A375 (cell line): ENCODE data around the gene ABHD4. TPM values are rescaled to one million over a fixed set of nuclear protein-coding genes. Genes with fewer than 3 reads are reported as not detected.

Source experiments
- total RNA-seq: library from RNA; depleted of rRNA; stranded (reverse); fragments of >200 nt; shearing (Covaris generic); gene quantifications from 2 replicates; pipeline ENCODE4 v1.2.3, GENCODE V29; 2014; rRNA removed

Gene ABHD4, protein sequence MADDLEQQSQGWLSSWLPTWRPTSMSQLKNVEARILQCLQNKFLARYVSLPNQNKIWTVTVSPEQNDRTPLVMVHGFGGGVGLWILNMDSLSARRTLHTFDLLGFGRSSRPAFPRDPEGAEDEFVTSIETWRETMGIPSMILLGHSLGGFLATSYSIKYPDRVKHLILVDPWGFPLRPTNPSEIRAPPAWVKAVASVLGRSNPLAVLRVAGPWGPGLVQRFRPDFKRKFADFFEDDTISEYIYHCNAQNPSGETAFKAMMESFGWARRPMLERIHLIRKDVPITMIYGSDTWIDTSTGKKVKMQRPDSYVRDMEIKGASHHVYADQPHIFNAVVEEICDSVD
- total RNA-seq, result 2.8 and 3.3 TPM in 2 replicates

DNA sequence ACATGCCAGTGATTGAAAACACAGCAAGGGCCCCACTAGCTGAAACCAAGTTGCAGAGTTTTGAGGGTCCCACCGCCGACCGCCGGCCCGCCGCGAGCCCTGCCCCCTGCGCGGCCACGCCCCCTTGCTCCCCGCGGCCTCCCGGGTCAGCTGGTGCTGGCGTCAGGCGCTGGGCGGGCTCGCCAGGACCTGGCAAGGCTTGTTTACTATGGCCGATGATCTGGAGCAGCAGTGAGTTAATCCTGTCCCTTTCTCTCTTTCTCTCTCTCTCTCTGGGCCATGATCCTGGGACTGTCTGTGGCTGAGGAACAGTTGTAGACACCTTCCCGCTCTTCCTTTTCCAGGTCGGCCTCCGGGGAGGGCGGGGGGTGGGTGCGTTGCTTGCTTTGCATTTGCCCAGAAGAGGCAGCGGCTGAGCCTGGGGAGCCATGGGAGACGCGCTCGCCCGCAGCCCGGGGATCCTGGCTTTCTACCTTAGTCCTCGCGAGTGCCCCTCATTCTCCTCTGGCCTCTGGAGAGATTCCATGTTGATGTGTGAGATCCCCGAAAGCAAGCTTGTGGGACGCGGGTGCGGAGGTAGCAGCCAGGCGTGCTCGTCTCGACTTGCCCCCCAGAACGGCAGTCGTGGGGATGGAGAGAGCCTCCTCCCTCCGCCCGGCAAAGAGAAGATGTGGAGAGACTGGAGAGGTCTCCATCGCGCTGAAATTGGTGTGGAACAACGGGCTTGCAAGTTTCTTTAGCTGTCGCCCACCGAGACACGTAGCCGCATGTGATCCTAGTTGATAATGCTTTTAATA lies at the start of gene ABHD4:
TSS of gene ABHD4 (plus strand) at position 202 of the 797 bp plus-strand sequence. CDS start at position 209, 7 bp downstream.

DNA sequence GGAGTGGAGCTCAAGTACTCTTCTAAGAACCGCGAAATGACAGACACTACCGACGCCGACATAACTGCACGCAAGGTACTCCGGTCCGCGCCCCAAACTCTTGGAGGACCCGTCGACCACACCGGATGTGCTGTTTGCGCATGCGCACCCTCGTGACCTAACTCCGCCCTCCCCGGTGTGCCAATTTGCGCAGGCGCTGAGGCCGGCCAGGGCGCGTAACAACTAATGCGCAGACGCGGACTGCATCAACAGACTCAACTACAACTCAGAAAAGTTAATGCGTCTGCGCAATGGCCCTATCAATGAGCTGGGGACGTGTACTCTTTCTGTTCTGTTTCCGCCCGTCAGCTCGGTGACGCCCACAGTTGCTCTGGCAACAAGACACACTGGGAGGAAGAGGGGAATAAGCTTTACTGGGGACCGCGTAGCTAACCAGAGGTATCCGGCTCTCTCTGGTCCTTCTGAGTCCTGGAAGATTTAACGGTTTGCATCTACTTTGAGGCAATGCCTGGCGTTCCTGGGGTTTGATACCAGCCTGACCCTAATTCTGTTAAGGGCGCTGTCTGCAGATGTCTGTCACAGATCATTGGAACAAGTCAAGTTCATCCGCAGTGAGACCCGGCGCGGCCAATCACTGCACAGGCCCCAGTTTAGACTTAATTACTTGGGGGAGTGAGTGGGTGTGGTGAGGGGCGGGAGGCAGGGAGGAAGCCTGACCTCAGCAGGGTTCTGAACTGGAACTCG lies 8.8 kb upstream of the ABHD4 start, which contains the start of gene DAD1:
TSS of gene DAD1 (minus strand) at position 129 of the 744 bp plus-strand sequence. CDS start at position 62, 67 bp downstream.

DNA sequence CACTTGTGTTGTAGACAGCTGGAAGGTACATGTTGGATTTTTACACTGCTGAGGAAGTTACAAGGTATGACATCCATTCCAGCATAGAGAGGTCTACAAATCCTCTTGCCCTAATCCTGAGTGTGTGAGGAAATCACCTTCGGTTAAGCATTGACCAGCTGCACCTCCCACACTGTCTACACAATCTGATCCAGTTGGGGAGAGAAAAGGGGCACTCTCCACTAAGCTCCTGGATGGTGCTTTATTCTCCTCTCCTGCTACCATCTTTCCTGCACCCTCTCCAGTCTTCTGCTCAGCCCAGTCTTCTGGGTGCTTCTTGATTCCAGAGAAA lies 46.2 kb downstream of the ABHD4 start, which contains the start of gene OR6J1:
TSS of gene OR6J1 (minus strand) at position 48 of the 331 bp plus-strand sequence. CDS start 9,541 bp downstream, outside the sequence.

Other genes with a start within 250 kb of the ABHD4 start
- 91.2 and 115 TPM in 2 replicates for gene DAD1, start 9.1 kb upstream of the ABHD4 start, total RNA-seq
- 0.04 TPM in 1 of 2 replicates, not detected in the other for gene OR6J1, start 46.1 kb downstream of the ABHD4 start, total RNA-seq
- 80.0 and 85.1 TPM in 2 replicates for gene OXA1L, start 168.4 kb downstream of the ABHD4 start, total RNA-seq
- gene SLC7A7, start 217.1 kb downstream of the ABHD4 start, total RNA-seq, result 0.11 and 0.16 TPM in 2 replicates
- gene MRPL52, start 231.6 kb downstream of the ABHD4 start, total RNA-seq, result 59.9 and 95.0 TPM in 2 replicates
- gene MMP14, start 238.3 kb downstream of the ABHD4 start, total RNA-seq, result 79.9 and 82.8 TPM in 2 replicates